ENCODE data around the gene TMEM238. TPM values are rescaled to one million over a fixed set of nuclear protein-coding genes. Genes with fewer than 3 reads are reported as not detected.

The TMEM238 gene
- total RNA-seq, 1 donor from 2014 or later, result 1.4 TPM

GRCh38 chr19:55373993-55374757 lies 9.9 kb downstream of the TMEM238 start:
- TF ChIP-seq CTCF (IDR thresholded peaks at IDR 0.05; ENCODE audit: insufficient read depth, low read length, poor library complexity, severe bottlenecking), result no peak
- Histone ChIP-seq H3K36me3 (ENCODE audit: control insufficient read depth, insufficient read depth, low read length) (no peaks in the 10 kb centered on the region), H3K4me3 (ENCODE audit: low read depth, low read length) (no peak overlapping the region), H3K27me3 (ENCODE audit: control insufficient read depth, insufficient read depth, low read length) (peaks cover 7% of the 10 kb centered on the region)
- no peak for DNase-seq (ENCODE audit: low read depth)

DNA sequence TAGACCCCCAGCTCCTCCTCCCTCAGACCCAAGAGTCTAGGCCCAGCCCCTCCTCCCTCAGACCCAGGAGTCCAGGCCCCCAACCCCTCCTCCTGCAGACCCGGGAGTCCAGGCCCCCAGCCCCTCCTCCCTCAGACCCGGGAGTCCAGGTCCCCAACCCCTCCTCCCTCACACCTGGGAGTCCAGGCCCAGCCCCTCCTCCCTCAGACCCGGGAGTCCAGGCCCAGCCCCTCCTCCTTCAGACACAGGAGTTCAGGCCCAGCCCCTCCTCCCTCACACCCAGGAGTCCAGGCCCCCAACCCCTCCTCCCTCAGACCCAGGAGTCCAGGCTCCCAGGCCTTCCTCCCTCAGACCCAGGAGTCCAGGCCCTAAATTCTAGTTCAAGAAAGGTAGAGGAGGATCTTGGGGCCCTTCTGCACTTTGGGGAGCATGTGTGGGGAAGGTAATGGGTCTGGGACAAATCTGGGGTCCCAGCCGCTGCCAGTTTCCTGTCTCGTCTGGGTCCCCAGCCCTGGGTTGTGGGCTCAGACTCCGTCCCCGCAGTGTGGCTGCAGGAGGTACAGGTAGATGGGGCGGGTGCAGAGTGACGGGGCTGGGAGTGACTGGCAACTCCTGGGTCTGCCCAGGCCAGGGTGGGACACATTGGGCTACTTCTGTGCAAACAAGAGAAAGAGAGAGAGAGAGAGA lies 10.6 kb downstream of the TMEM238 start:
- DNase-seq (ENCODE audit: low read depth), result no peak
- no peak overlapping the region for H3K4me3 ChIP-seq (ENCODE audit: low read depth, low read length)
- no peak for TF ChIP-seq CTCF (IDR thresholded peaks at IDR 0.05; ENCODE audit: insufficient read depth, low read length, poor library complexity, severe bottlenecking)

DNA sequence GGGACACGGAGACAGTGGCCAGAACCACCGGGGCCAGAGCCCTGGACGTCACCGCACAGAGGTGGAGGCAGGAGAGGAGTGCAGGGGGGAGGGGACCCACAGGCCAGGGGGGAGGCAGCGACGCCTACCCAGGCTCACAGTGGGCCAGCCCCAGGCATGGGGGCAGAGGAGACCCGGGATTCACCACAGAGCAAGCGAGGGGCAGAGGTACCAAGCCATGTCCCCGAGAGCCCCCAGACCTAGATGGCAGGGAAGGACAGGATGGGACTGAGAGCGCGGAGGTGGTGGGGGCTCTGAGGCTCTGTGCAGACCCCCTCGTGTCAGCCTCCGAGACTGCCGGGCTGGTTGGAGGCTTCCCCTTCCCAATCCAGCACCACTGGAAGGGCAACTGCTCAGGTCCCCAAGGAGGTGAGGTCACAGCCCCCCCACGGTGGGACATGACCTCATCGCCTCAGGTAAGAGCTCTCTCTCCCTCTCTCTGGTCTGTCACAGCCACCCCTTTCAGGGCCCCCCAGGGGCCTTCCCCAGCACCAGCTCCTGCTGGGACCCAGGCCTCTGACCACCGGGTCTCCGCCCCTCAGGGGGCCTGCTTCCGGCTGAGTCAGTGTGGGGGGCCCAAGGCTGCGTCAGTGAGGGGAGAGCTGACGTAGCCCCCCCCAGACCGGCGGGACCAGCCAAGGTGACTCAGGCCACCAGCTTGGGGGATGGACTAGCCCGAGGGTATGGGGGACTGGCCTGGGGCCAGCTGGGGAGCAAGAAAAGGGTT lies 11.6 kb downstream of the TMEM238 start:
- no peak for DNase-seq (ENCODE audit: low read depth)
- H3K4me3 ChIP-seq (ENCODE audit: low read depth, low read length), result no peak overlapping the region
- TF ChIP-seq CTCF (IDR thresholded peaks at IDR 0.05; ENCODE audit: insufficient read depth, low read length, poor library complexity, severe bottlenecking), result no peak
- peaks cover 2% of the 10 kb centered on the region for H3K27me3 ChIP-seq (ENCODE audit: control insufficient read depth, insufficient read depth, low read length)
- H3K36me3 ChIP-seq (ENCODE audit: control insufficient read depth, insufficient read depth, low read length), result no peaks in the 10 kb centered on the region

More for the DNA sequence above, 10.6 kb downstream of the TMEM238 start:
- H3K27me3 ChIP-seq (ENCODE audit: control insufficient read depth, insufficient read depth, low read length), result peaks cover 7% of the 10 kb centered on the region
- H3K36me3 ChIP-seq (ENCODE audit: control insufficient read depth, insufficient read depth, low read length), result no peaks in the 10 kb centered on the region

- DNase-seq (ENCODE audit: low read depth), result no peak
- no peaks in the 10 kb centered on the region for H3K36me3 ChIP-seq (ENCODE audit: control insufficient read depth, insufficient read depth, low read length)
- H3K4me3 ChIP-seq (ENCODE audit: low read depth, low read length), result peak within 1 kb of the TSS; percentile 67
- no peak for TF ChIP-seq CTCF (IDR thresholded peaks at IDR 0.05; ENCODE audit: insufficient read depth, low read length, poor library complexity, severe bottlenecking)
- H3K27me3 ChIP-seq (ENCODE audit: control insufficient read depth, insufficient read depth, low read length), result no peaks in the 10 kb centered on the region
These were observed 13.6 kb downstream of the TMEM238 start, which contains the start of gene IL11 for GRCh38 chr19:55370305-55370988. Gene IL11 (minus strand): TSS chr19:55370463. CDS start chr19:55370310, 153 bp downstream.

DNA sequence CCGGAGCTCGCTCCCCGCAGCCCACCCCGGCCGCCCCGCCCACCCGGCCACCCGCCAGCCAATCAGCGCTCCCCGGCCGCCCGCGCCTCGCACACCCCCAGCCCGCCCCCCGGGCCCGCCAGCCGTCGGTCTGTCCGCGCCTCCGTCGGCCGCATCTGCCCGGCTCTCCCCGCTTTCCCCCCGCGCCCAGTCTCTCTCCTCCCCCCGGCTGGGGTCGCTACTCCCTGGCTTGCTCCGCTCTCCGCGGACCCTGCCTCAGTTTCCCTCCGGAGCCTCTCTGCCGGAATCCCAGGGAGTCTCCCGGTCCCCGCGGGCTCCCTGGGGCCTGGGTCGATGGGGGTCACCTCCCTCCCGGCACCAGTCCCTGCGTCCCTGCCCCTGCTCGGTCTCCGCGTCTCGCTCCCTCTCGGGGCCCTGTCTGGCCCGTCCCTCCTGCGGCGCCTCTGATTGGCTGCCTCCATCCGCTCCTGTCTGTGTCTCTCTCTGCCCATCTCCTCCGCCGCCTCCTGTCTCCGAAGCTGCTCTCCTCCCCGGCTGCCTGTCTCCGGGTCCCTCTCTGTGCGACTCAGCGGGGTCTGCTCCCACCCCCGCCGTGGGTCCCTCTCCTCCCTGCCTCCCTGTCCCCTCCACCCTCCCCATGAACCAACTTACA lies 14.3 kb downstream of the TMEM238 start:
- H3K36me3 ChIP-seq (ENCODE audit: control insufficient read depth, insufficient read depth, low read length), result no peaks in the 10 kb centered on the region
- no peak for TF ChIP-seq CTCF (IDR thresholded peaks at IDR 0.05; ENCODE audit: insufficient read depth, low read length, poor library complexity, severe bottlenecking)
- H3K4me3 ChIP-seq (ENCODE audit: low read depth, low read length), result peak overlapping the region; percentile 67
- no peaks in the 10 kb centered on the region for H3K27me3 ChIP-seq (ENCODE audit: control insufficient read depth, insufficient read depth, low read length)
- no peak for DNase-seq (ENCODE audit: low read depth)
